IMR-90 (cell line): ENCODE measurements around the gene CISTR. TPM values are rescaled to one million over a fixed set of nuclear protein-coding genes. Genes with fewer than 3 reads are reported as not detected.

Experiments used
- ATAC-seq: fragments of 200-7000 bp; cut with Tn5 transposase; 2 replicates; pipeline ENCODE4 v1.9.1; 2020; ENCODE audit warnings: low read depth, mild to moderate bottlenecking, moderate library complexity
- BruUV-seq: library from RNA; stranded (reverse); fragments of 400-500 nt; replicated peaks from 2 replicates; lab custom pipeline; 2021; lab: Mats Ljungman, UMichigan
- CTCF ChIA-PET: fragments of 300-600 bp; formaldehyde crosslinking; extraction: SDS; loops from one replicate; lab custom pipeline; 2021; ENCODE audit warnings: antibody characterized with exemption; lab: Yijun Ruan, JAX
- POLR2A ChIA-PET: fragments of 300-600 bp; sonication (Branson Sonifier 250); formaldehyde crosslinking; loops from one replicate; lab custom pipeline; 2022; ENCODE audit warnings: antibody characterized with exemption; ENCODE audit not compliant: unreplicated experiment; lab: Charles Lee
- DNase-seq: peaks from one replicate; pipeline ENCODE4 v3.0.0; 2013
- H2AFZ ChIP-seq: replicated peaks from 2 replicates; pipeline ENCODE3; 2013; ENCODE audit warnings: low read length, mild to moderate bottlenecking; ENCODE audit not compliant: poor library complexity
- H2AK5ac ChIP-seq: 2 replicates; pipeline ENCODE4 v1.6.1; 2013; ENCODE audit warnings: low read depth, low read length, inconsistent platforms
- H2AK9ac ChIP-seq: replicated peaks from 2 replicates; pipeline ENCODE3; 2013; ENCODE audit warnings: mild to moderate bottlenecking, low read depth, low read length, moderate library complexity; ENCODE audit not compliant: poor library complexity
- H2BK120ac ChIP-seq: 2 replicates; pipeline ENCODE4 v1.6.1; 2013; ENCODE audit warnings: low read depth, low read length, inconsistent platforms
- H2BK15ac ChIP-seq: 3 replicates; pipeline ENCODE4 v1.6.1; 2013; ENCODE audit warnings: low read depth, low read length, inconsistent platforms
- H2BK20ac ChIP-seq: 2 replicates; pipeline ENCODE4 v1.6.1; 2013; ENCODE audit warnings: low read depth, mild to moderate bottlenecking, inconsistent platforms, low read length, moderate library complexity
- H2BK5ac ChIP-seq: 2 replicates; pipeline ENCODE4 v1.6.1; 2013; ENCODE audit warnings: mild to moderate bottlenecking, low read depth, low read length, inconsistent platforms; ENCODE audit not compliant: poor library complexity, severe bottlenecking
- H3K14ac ChIP-seq: replicated peaks from 2 replicates; pipeline ENCODE4 v1.6.1; 2013; ENCODE audit warnings: low read depth, low read length, inconsistent platforms
- H3K18ac ChIP-seq: 2 replicates; pipeline ENCODE4 v1.6.1; 2013; ENCODE audit warnings: low read depth, low read length, control low read depth
- H3K23ac ChIP-seq: 2 replicates; pipeline ENCODE4 v1.6.1; 2013; ENCODE audit warnings: low read depth, low read length, inconsistent platforms
- H3K27ac ChIP-seq: 2 replicates; pipeline ENCODE4 v1.5.1; 2013; ENCODE audit warnings: mild to moderate bottlenecking, control low read depth, low read length; ENCODE audit not compliant: insufficient read depth
- H3K27me3 ChIP-seq: 2 replicates; pipeline ENCODE4 v1.6.1; 2013; ENCODE audit warnings: low read length; ENCODE audit not compliant: control insufficient read depth, insufficient read depth
- H3K36me3 ChIP-seq: 2 replicates; pipeline ENCODE4 v1.6.1; 2013; ENCODE audit warnings: low read length, mixed read lengths; ENCODE audit not compliant: control insufficient read depth, insufficient read depth
- H3K4ac ChIP-seq: 2 replicates; pipeline ENCODE4 v1.6.1; 2013; ENCODE audit warnings: low read depth, low read length, inconsistent platforms
- H3K4me1 ChIP-seq: 2 replicates; pipeline ENCODE4 v1.6.1; 2013; ENCODE audit warnings: low read length, mixed read lengths; ENCODE audit not compliant: control insufficient read depth, insufficient read depth
- H3K4me2 ChIP-seq: 2 replicates; pipeline ENCODE4 v1.6.1; 2013; ENCODE audit warnings: low read depth, mild to moderate bottlenecking, control low read depth, low read length, moderate library complexity
- H3K4me3 ChIP-seq: 2 replicates; pipeline ENCODE4 v1.5.1; 2013; ENCODE audit warnings: low read depth, mild to moderate bottlenecking, control low read depth, low read length, moderate library complexity; ENCODE audit not compliant: insufficient read depth
- H3K56ac ChIP-seq: 2 replicates; pipeline ENCODE4 v1.6.1; 2013; ENCODE audit warnings: low read length, inconsistent platforms; ENCODE audit not compliant: insufficient read depth; ENCODE audit errors: extremely low read depth
- H3K79me1 ChIP-seq, 2 experiments: 2 replicates each; pipeline ENCODE4 v1.6.1; 2013; ENCODE audit warnings: low read length in 2 of 2, inconsistent platforms in 1 of 2, low read depth in 1 of 2
- H3K9ac ChIP-seq: 2 replicates; pipeline ENCODE4 v1.6.1; 2013; ENCODE audit warnings: low read depth, low read length, control low read depth
- H3K9me1 ChIP-seq: 2 replicates; pipeline ENCODE4 v1.6.1; 2013; ENCODE audit warnings: low read length, inconsistent platforms; ENCODE audit not compliant: insufficient read depth
- H3K9me3 ChIP-seq: 2 replicates; pipeline ENCODE4 v1.6.1; 2013; ENCODE audit warnings: low read length; ENCODE audit not compliant: control insufficient read depth, insufficient read depth
- H4K20me1 ChIP-seq: 2 replicates; pipeline ENCODE4 v1.6.1; 2013; ENCODE audit warnings: low read length, inconsistent platforms; ENCODE audit not compliant: insufficient read depth
- H4K5ac ChIP-seq: 2 replicates; pipeline ENCODE4 v1.6.1; 2013; ENCODE audit warnings: mild to moderate bottlenecking, low read depth, low read length, control low read depth
- H4K8ac ChIP-seq, 2 experiments: 2 replicates each; pipeline ENCODE4 v1.6.1; 2013; ENCODE audit warnings: low read depth in 2 of 2, low read length in 2 of 2, control low read depth in 1 of 2, inconsistent platforms in 1 of 2
- H4K91ac ChIP-seq: 2 replicates; pipeline ENCODE4 v1.6.1; 2013; ENCODE audit warnings: low read depth, low read length, inconsistent platforms; ENCODE audit not compliant: insufficient read depth
- BHLHE40 ChIP-seq: fragments of 150-350 bp; IDR thresholded peaks from 2 replicates; pipeline ENCODE4 v1.6.1; 2016; ENCODE audit warnings: mild to moderate bottlenecking, low read depth, low read length
- CEBPB ChIP-seq: IDR thresholded peaks from 2 replicates; pipeline ENCODE4 v1.6.1; 2012; ENCODE audit warnings: low read depth, low read length, improper control_type of control experiment
- CHD1 ChIP-seq: IDR thresholded peaks from 2 replicates; pipeline ENCODE4 v1.6.1; 2012; ENCODE audit warnings: low read depth, low read length, improper control_type of control experiment
- CTCF ChIP-seq: conservative IDR thresholded peaks from 2 replicates; pipeline ENCODE4 v1.5.1; 2012; ENCODE audit warnings: mild to moderate bottlenecking, low read depth, low read length, improper control_type of control experiment
- ELK1 ChIP-seq: fragments of 150-350 bp; IDR thresholded peaks from 2 replicates; pipeline ENCODE4 v1.6.1; 2016; ENCODE audit warnings: low read depth, mild to moderate bottlenecking, low read length, moderate library complexity, borderline replicate concordance
- FOS ChIP-seq: fragments of 150-350 bp; IDR thresholded peaks from 2 replicates; pipeline ENCODE4 v1.6.1; 2016; ENCODE audit warnings: low read depth, low read length
- MAFK ChIP-seq: IDR thresholded peaks from 2 replicates; pipeline ENCODE4 v1.6.1; 2012; ENCODE audit warnings: low read depth, low read length, improper control_type of control experiment
- MAZ ChIP-seq: IDR thresholded peaks from 2 replicates; pipeline ENCODE4 v1.6.1; 2012; ENCODE audit warnings: low read depth, mild to moderate bottlenecking, low read length, improper control_type of control experiment, moderate library complexity, borderline replicate concordance
- MXI1 ChIP-seq: IDR thresholded peaks from 2 replicates; pipeline ENCODE4 v1.6.1; 2012; ENCODE audit warnings: low read depth, mild to moderate bottlenecking, low read length, moderate library complexity, borderline replicate concordance
- NFE2L2 ChIP-seq: fragments of 150-350 bp; IDR thresholded peaks from 2 replicates; pipeline ENCODE4 v1.6.1; 2016; ENCODE audit warnings: low read depth, mild to moderate bottlenecking, low read length
- POLR2A ChIP-seq: IDR thresholded peaks from 2 replicates; pipeline ENCODE4 v1.6.1; 2012; ENCODE audit warnings: mild to moderate bottlenecking, low read depth, low read length
- RAD21 ChIP-seq: IDR thresholded peaks from 2 replicates; pipeline ENCODE4 v1.6.1; 2012; ENCODE audit warnings: low read length, improper control_type of control experiment
- RCOR1 ChIP-seq: IDR thresholded peaks from 2 replicates; pipeline ENCODE4 v1.6.1; 2012; ENCODE audit warnings: mild to moderate bottlenecking, low read length, improper control_type of control experiment; ENCODE audit not compliant: insufficient replicate concordance
- RFX5 ChIP-seq: IDR thresholded peaks from 2 replicates; pipeline ENCODE4 v1.8.0; 2012; ENCODE audit warnings: low read depth, mild to moderate bottlenecking, low read length, moderate library complexity
- SMC3 ChIP-seq: fragments of 150-350 bp; IDR thresholded peaks from 2 replicates; pipeline ENCODE4 v1.6.1; 2016; ENCODE audit warnings: low read depth, mild to moderate bottlenecking, antibody characterized with exemption, low read length, moderate library complexity
- USF2 ChIP-seq: fragments of 150-350 bp; IDR thresholded peaks from 2 replicates; pipeline ENCODE4 v1.6.1; 2017; ENCODE audit warnings: mild to moderate bottlenecking, antibody characterized with exemption, low read length, low read depth
- WGBS, 2 experiments: methylation state at CpG; one replicate each; pipeline versions ENCODE4 v1.1.5 to v1.1.7; 2013; ENCODE audit warnings: missing lambda C conversion rate in 2 of 2; ENCODE audit not compliant: insufficient read length in 1 of 2; ENCODE audit errors: extremely low coverage in 2 of 2; 5-methylcytosine and 5-hydroxymethylcytosine counted together
- dilution Hi-C: fragments of 300-500 bp; cut with HindIII; formaldehyde crosslinking; loops from one replicate; pipeline ENCODE4 v1.14.3; 2018; ENCODE audit warnings: low sequenced_read_pairs; ENCODE audit not compliant: unreplicated experiment
- in situ Hi-C: fragments of 300-500 bp; cut with MboI; formaldehyde crosslinking; loops from 3 replicates; pipeline ENCODE4 v1.14.3; 2019; ENCODE audit warnings: low sequenced_read_pairs, inconsistent platforms, mixed read lengths
- intact Hi-C: fragments of 100-400 bp; cut with micrococcal nuclease; formaldehyde crosslinking; loops from 2 replicates; pipeline ENCODE4 v1.10.0; 2022
- polyA plus RNA-seq, 3 experiments: library from polyadenylated mRNA; depleted of rRNA; stranded (reverse); fragments of >200 nt; gene quantifications; 2 replicates each; pipeline ENCODE4 v1.2.3, GENCODE V29; 2012; ENCODE audit warnings: low replicate concordance in 1 of 3
- total RNA-seq: library from RNA; depleted of rRNA; stranded (reverse); fragments of >200 nt; gene quantifications from 2 replicates; pipeline ENCODE4 v1.2.3, GENCODE V29; 2012

Gene CISTR
- total and polyA plus RNA-seq, 2 of the 4 experiments (the other 2 are of a cell fraction), result not detected

GRCh38 chr12:53698948-53699677 is 52.7 kb downstream of the CISTR start:
- TF ChIP-seq CTCF (no peak), SMC3 (no peak), MXI1 (no peak), CHD1 (no peak), RFX5 (no peak), RAD21 (no peak), NFE2L2 (no peak), MAZ (no peak), USF2 (no peak), CEBPB (no peak), RCOR1 (no peak), MAFK (no peak), FOS (no peak), POLR2A (no peak), ELK1 (no peak), BHLHE40 (no peak)
- Histone ChIP-seq H2BK120ac (no peak overlapping the region), H4K91ac (no peak overlapping the region), H3K4ac (no peak overlapping the region), H4K5ac (no peak overlapping the region), H4K8ac (no peak overlapping the region), H2AK5ac (no peak overlapping the region), H3K36me3 (no peaks in the 10 kb centered on the region), H3K4me2 (no peak overlapping the region), H2BK15ac (no peak overlapping the region), H3K9me3 (no peaks in the 10 kb centered on the region), H3K27ac (no peak overlapping the region), H3K4me1 (peaks cover 2% of the 10 kb centered on the region; the same call in 1 of the 2 replicates), H2BK5ac (no peak overlapping the region), H2BK20ac (no peak overlapping the region), H3K14ac (no peak overlapping the region), H3K23ac (no peak overlapping the region), H3K4me3 (no peak overlapping the region), H3K9me1 (no peaks in the 10 kb centered on the region), H2AK9ac (no peak overlapping the region), H3K18ac (no peak overlapping the region), H3K27me3 (peaks cover 67% of the 10 kb centered on the region), H3K9ac (no peak overlapping the region), H4K20me1 (no peaks in the 10 kb centered on the region), H2AFZ (no peak overlapping the region), H3K79me1 (no peaks in the 10 kb centered on the region), H3K56ac (no peak overlapping the region)
- no TSS peak for BruUV-seq
- ATAC-seq (no peak), DNase-seq (no peak)
- dilution Hi-C loops, result no loop called here
- intact Hi-C loops, result no loop called here
- WGBS, 2 experiments, result no CpG with 5 or more reads among the region's 3 CpGs
- in situ Hi-C loops, result no loop called here
- CTCF ChIA-PET, result interaction anchor here (0.5 to 2.6 kb wide), 3 partner anchors 20 to 47 kb away, joined by 3 to 20 read pairs (median 10); no protein-coding TSS in a partner anchor
- POLR2A ChIA-PET, result no interaction called here
